Transverse colon (tissue), 4 donors: ENCODE results near the gene TLE5. TPM values are rescaled to one million over a fixed set of nuclear protein-coding genes. Genes with fewer than 3 reads are reported as not detected.

ENCODE experiments used
- DNase-seq: peaks from one replicate; pipeline ENCODE4 v3.0.0-alpha.2; 2019
- H3K27ac ChIP-seq, 4 donors: fragments of 200-600 bp; sonication (generic); 2 replicates each; pipeline ENCODE4 v1.5.1; 2016 to 2018; ENCODE audit warnings: inconsistent platforms in 4 of 4
- H3K27me3 ChIP-seq: fragments of 200-600 bp; sonication (generic); 2 replicates; pipeline ENCODE4 v1.5.1; 2017; ENCODE audit warnings: inconsistent platforms
- H3K36me3 ChIP-seq, 4 donors: fragments of 200-600 bp; sonication (generic); 2 replicates each; pipeline ENCODE4 v1.5.1; 2017 to 2019; ENCODE audit warnings: inconsistent platforms in 4 of 4
- H3K4me1 ChIP-seq, 4 donors: fragments of 200-600 bp; sonication (generic); 2 replicates each; pipeline ENCODE4 v1.5.1; 2017 to 2020; ENCODE audit warnings: inconsistent platforms in 4 of 4
- H3K4me3 ChIP-seq, 4 donors: fragments of 200-600 bp; sonication (generic); 1 replicate in 1 of 4; 2 replicates in 3 of 4; pipeline versions ENCODE4 v1.5.1 to v1.6.1; 2017 to 2019; ENCODE audit warnings: inconsistent platforms in 4 of 4
- H3K9me3 ChIP-seq, 2 donors: fragments of 200-600 bp; sonication (generic); 2 replicates each; pipeline ENCODE4 v1.5.1; 2017 to 2019; ENCODE audit warnings: inconsistent platforms in 2 of 2
- EP300 ChIP-seq: sonication (generic); formaldehyde crosslinking; IDR thresholded peaks from one replicate; pipeline ENCODE4 v1.6.1; 2017; ENCODE audit warnings: antibody characterized with exemption, low read depth
- POLR2A ChIP-seq: fragments of 450-650 bp; IDR thresholded peaks from one replicate; pipeline ENCODE4 v1.6.1; 2016; ENCODE audit warnings: antibody characterized with exemption, mild to moderate bottlenecking, moderate library complexity
- POLR2AphosphoS5 ChIP-seq, 3 donors: sonication (generic); formaldehyde crosslinking; IDR thresholded peaks; one replicate each; pipeline ENCODE4 v1.6.1; 2016; ENCODE audit warnings: antibody characterized with exemption in 3 of 3
- WGBS, 2 donors: methylation state at CpG; one replicate each; pipeline ENCODE4 v1.1.5; 2018; ENCODE audit warnings: low coverage in 1 of 2; 5-methylcytosine and 5-hydroxymethylcytosine counted together
- in situ Hi-C, 4 donors: fragments of 200-750 bp; cut with MboI; loops; one replicate each; pipeline versions ENCODE4 v1.15.0 to v1.15.1; 2017; ENCODE audit warnings: low sequenced_read_pairs in 3 of 4, low pct_ligation_motif_present in 1 of 4, low pct_unique_long_range_greater_than_20kb in 1 of 4
- intact Hi-C: fragments of 100-400 bp; cut with DNase I; formaldehyde crosslinking; loops from one replicate; pipeline ENCODE4 v1.15.1; 2023; ENCODE audit warnings: low total_unique reads
- total RNA-seq, 4 donors: library from RNA; depleted of rRNA; stranded (reverse); fragments of >200 nt; gene quantifications; one replicate each; pipeline ENCODE4 v1.1.0, GENCODE V29; 2016
- TF ChIP-seq, protein P1 (sequence below), 5 experiments: fragments of 200-600 bp in 3 of 5; fragments of 450-650 bp in 2 of 5; sonication (generic) in 3 of 5; IDR thresholded peaks; 1 replicate in 2 of 5; 2 replicates in 3 of 5; pipeline ENCODE4 v1.5.1; 2016 to 2017; ENCODE audit warnings: antibody characterized with exemption in 5 of 5, inconsistent platforms in 3 of 5, mild to moderate bottlenecking in 2 of 5, moderate library complexity in 1 of 5

The TLE5 gene
- total RNA-seq, 4 donors from 2014 or later, result 307 to 561 (median 400) TPM

DNA sequence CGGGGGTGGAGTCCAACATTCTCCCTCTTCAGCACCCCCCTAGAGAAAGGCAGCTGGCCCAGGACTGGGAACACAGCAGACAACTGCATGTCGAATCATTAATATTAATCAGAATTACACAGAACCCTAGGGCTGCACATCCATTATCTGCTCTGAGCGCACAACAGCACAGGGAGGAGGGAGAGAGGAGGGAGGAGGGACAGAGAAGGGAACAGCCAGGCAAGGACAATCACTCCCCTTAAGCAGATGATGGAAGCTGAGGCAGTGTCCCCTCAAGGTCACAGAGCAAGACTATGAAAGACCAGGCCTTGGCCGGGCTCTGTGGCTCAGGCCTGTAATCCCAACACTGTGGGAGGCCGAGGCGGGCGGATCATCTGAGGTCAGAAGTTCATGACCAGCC lies 59.2 kb downstream of the TLE5 start:
- intact Hi-C loops (no loop called here), in situ Hi-C loops (no loop called here)
- DNase-seq, result no peak
- no peaks in the 10 kb centered on the region for H3K27me3 ChIP-seq
- peaks cover 0 to 3% (median 0%) of the 10 kb centered on the region in 4 donors for H3K36me3 ChIP-seq
- 89 to 90% methylated on average over 2 to 7 of the region's 7 CpGs for WGBS, 2 donors
- TF ChIP-seq EP300 (no peak), POLR2AphosphoS5 (IDR thresholded peaks at IDR 0.05) (no peak), POLR2A (no peak)
- TF ChIP-seq, protein P1, sequence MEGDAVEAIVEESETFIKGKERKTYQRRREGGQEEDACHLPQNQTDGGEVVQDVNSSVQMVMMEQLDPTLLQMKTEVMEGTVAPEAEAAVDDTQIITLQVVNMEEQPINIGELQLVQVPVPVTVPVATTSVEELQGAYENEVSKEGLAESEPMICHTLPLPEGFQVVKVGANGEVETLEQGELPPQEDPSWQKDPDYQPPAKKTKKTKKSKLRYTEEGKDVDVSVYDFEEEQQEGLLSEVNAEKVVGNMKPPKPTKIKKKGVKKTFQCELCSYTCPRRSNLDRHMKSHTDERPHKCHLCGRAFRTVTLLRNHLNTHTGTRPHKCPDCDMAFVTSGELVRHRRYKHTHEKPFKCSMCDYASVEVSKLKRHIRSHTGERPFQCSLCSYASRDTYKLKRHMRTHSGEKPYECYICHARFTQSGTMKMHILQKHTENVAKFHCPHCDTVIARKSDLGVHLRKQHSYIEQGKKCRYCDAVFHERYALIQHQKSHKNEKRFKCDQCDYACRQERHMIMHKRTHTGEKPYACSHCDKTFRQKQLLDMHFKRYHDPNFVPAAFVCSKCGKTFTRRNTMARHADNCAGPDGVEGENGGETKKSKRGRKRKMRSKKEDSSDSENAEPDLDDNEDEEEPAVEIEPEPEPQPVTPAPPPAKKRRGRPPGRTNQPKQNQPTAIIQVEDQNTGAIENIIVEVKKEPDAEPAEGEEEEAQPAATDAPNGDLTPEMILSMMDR (IDR thresholded peaks at IDR 0.05), result no peak
- H3K9me3 ChIP-seq, result no peaks in the 10 kb centered on the region
- no peak overlapping the region for H3K4me3 ChIP-seq
- H3K27ac ChIP-seq, result no peak overlapping the region
- H3K4me1 ChIP-seq, result no peaks in the 10 kb centered on the region

Other genes with a start within 250 kb of the TLE5 start
- 10 to 100 TPM in 1 of 4 donors, 1 to 10 TPM in 2, under 1 TPM in 1; 0.75 to 10.2 (median 4.9) TPM for gene ZNF554, start 242.6 kb downstream of the TLE5 start, total RNA-seq
- 1 to 10 TPM; 2.6 to 6.4 (median 3.9) TPM for gene ZNF555, start 221.0 kb downstream of the TLE5 start, total RNA-seq
- gene ZNF556, start 195.2 kb downstream of the TLE5 start, total RNA-seq, result not detected
- 10 to 100 TPM in 3 of 4 donors, 1 to 10 TPM in 1; 1.2 to 22.1 (median 14.1) TPM for gene ZNF57, start 161.6 kb downstream of the TLE5 start, total RNA-seq
- 1 to 10 TPM in 3 of 4 donors, not detected in 1; 4.2 to 9.3 (median 5.1) TPM for gene ZNF77, start 117.5 kb downstream of the TLE5 start, total RNA-seq
- gene TLE6, start 84.9 kb downstream of the TLE5 start, total RNA-seq, result not detected
- gene TLE2, start 33.2 kb downstream of the TLE5 start, total RNA-seq, result 10 to 100 TPM; 31.4 to 70.0 (median 47.5) TPM
- gene GNA11, start 31.9 kb upstream of the TLE5 start, total RNA-seq, result 100 to 1,000 TPM; 160 to 467 (median 242) TPM
- gene GNA15, start 73.5 kb upstream of the TLE5 start, total RNA-seq, result 1 to 10 TPM in 2 of 4 donors, not detected in 2; 1.9 to 2.2 TPM
- gene S1PR4, start 116.3 kb upstream of the TLE5 start, total RNA-seq, result 10 to 100 TPM in 1 of 4 donors, 1 to 10 TPM in 1, under 1 TPM in 1, not detected in 1; 0.68 to 14.6 (median 6.0) TPM
- 100 to 1,000 TPM in 2 of 4 donors, 10 to 100 TPM in 2; 65.4 to 142 (median 102) TPM for gene NCLN, start 123.4 kb upstream of the TLE5 start, total RNA-seq
- gene CELF5, start 162.2 kb upstream of the TLE5 start, total RNA-seq, result under 1 TPM in 2 of 4 donors, not detected in 2; 0.27 to 0.48 TPM